Endothelial cell of umbilical vein (primary cell): ENCODE measurements around the gene SRL. TPM values are rescaled to one million over a fixed set of nuclear protein-coding genes. Genes with fewer than 3 reads are reported as not detected.

ENCODE experiments used
- BruUV-seq: library from RNA; stranded (reverse); fragments of 400-500 nt; replicated peaks from 2 replicates; lab custom pipeline; 2021; lab: Mats Ljungman, UMichigan
- CTCF ChIA-PET: fragments of 300-600, 350-600 bp; sonication (Branson Sonifier 250); formaldehyde crosslinking; loops from one replicate; lab custom pipeline; 2021; ENCODE audit warnings: antibody characterized with exemption, inconsistent platforms; lab: Charles Lee
- POLR2A ChIA-PET: fragments of 300-600, 350-600 bp; sonication (Branson Sonifier 250); formaldehyde crosslinking; loops from one replicate; lab custom pipeline; 2021; ENCODE audit warnings: antibody characterized with exemption, inconsistent platforms; lab: Charles Lee
- DNase-seq: peaks from one replicate; pipeline ENCODE4 v3.0.0-alpha.2; 2011; ENCODE audit warnings: low read depth, low spot score
- FAIRE-seq: peaks from 2 replicates; lab custom pipeline; 2011; peaks lifted over from hg19 to GRCh38; lab: Jason Lieb, UNC
- H2AFZ ChIP-seq: 2 replicates; pipeline ENCODE4 v1.6.0; 2012; ENCODE audit warnings: low read depth, low read length, control low read depth, inconsistent platforms
- H3K27ac ChIP-seq: 2 replicates; pipeline ENCODE4 v1.5.1; 2011; ENCODE audit warnings: low read depth, mild to moderate bottlenecking, control low read depth, low read length, moderate library complexity; ENCODE audit not compliant: insufficient read depth
- H3K27me3 ChIP-seq, 2 experiments: 2 replicates each; pipeline versions ENCODE4 v1.6.0 to v1.6.1; 2011; ENCODE audit warnings: low read length in 2 of 2, mixed read lengths in 1 of 2; ENCODE audit not compliant: control insufficient read depth in 2 of 2, insufficient read depth in 2 of 2
- H3K36me3 ChIP-seq, 2 experiments: 2 replicates in 1 of 2; 3 replicates in 1 of 2; pipeline ENCODE4 v1.5.1; 2011; ENCODE audit warnings: low read length in 2 of 2, mild to moderate bottlenecking in 1 of 2, moderate library complexity in 1 of 2; ENCODE audit not compliant: control insufficient read depth in 2 of 2, insufficient read depth in 2 of 2; ENCODE audit errors: extremely low read depth in 1 of 2
- H3K4me1 ChIP-seq: 3 replicates; pipeline ENCODE4 v1.5.1; 2011; ENCODE audit warnings: mild to moderate bottlenecking, low read length; ENCODE audit not compliant: control insufficient read depth, insufficient read depth; ENCODE audit errors: extremely low read depth
- H3K4me2 ChIP-seq: 2 replicates; pipeline ENCODE4 v1.6.1; 2011; ENCODE audit warnings: low read length, control low read depth, mixed read lengths; ENCODE audit not compliant: insufficient read depth
- H3K4me3 ChIP-seq, 3 experiments: fragments of 200-600 bp in 1 of 3; sonication (generic), shearing (Covaris generic) in 1 of 3; replicated peaks in 1 of 3; 2 replicates each; pipeline ENCODE4 v1.5.1; 2011 to 2016; ENCODE audit warnings: control low read depth in 3 of 3, low read length in 3 of 3, mild to moderate bottlenecking in 2 of 3, inconsistent platforms in 1 of 3, low read depth in 1 of 3, moderate library complexity in 1 of 3; ENCODE audit not compliant: insufficient read depth in 1 of 3
- H3K79me2 ChIP-seq: 2 replicates; pipeline ENCODE4 v1.6.0; 2012; ENCODE audit warnings: low read length, inconsistent platforms; ENCODE audit not compliant: control insufficient read depth, insufficient read depth
- H3K9ac ChIP-seq: replicated peaks from 2 replicates; pipeline ENCODE3; 2011; ENCODE audit warnings: low read length, control low read depth; ENCODE audit not compliant: insufficient read depth; ENCODE audit errors: extremely low read depth
- H3K9me1 ChIP-seq: replicated peaks from 3 replicates; pipeline ENCODE4 v1.6.0; 2011; ENCODE audit warnings: mild to moderate bottlenecking, low read length; ENCODE audit not compliant: control insufficient read depth, insufficient read depth; ENCODE audit errors: extremely low read depth
- H3K9me3 ChIP-seq: replicated peaks from 2 replicates; pipeline ENCODE4 v1.5.1; 2012; ENCODE audit warnings: low read length, inconsistent platforms; ENCODE audit not compliant: control insufficient read depth, insufficient read depth
- H4K20me1 ChIP-seq: replicated peaks from 2 replicates; pipeline ENCODE3; 2011; ENCODE audit warnings: mild to moderate bottlenecking, low read length; ENCODE audit not compliant: control insufficient read depth, insufficient read depth; ENCODE audit errors: extremely low read depth
- EZH2 ChIP-seq: IDR thresholded peaks from 2 replicates; pipeline ENCODE4 v1.6.1; 2012; ENCODE audit warnings: borderline replicate concordance, low read depth, mild to moderate bottlenecking, moderate library complexity, low read length, inconsistent platforms; ENCODE audit not compliant: severe bottlenecking
- FOS ChIP-seq: IDR thresholded peaks from 2 replicates; pipeline ENCODE4 v1.6.1; 2011; ENCODE audit warnings: mild to moderate bottlenecking, low read length, moderate library complexity, borderline replicate concordance; ENCODE audit not compliant: insufficient read depth
- JUN ChIP-seq: IDR thresholded peaks from 2 replicates; pipeline ENCODE4 v1.6.1; 2011; ENCODE audit warnings: borderline replicate concordance, low read depth; ENCODE audit not compliant: insufficient read length, insufficient read depth
- POLR2A ChIP-seq: IDR thresholded peaks from 2 replicates; pipeline ENCODE4 v1.6.1; 2012; ENCODE audit warnings: low read depth, mild to moderate bottlenecking, control low read depth, low read length
- POLR2AphosphoS5 ChIP-seq: IDR thresholded peaks from 2 replicates; pipeline ENCODE4 v1.6.1; 2012; ENCODE audit warnings: low read depth, mild to moderate bottlenecking, control low read depth, low read length, moderate library complexity; ENCODE audit not compliant: insufficient read depth
- dilution Hi-C: fragments of 300-500 bp; cut with MboI; formaldehyde crosslinking; loops from one replicate; pipeline ENCODE4 v1.15.0; 2019; ENCODE audit warnings: low sequenced_read_pairs; ENCODE audit not compliant: extremely low pct_ligation_motif_present
- intact Hi-C: fragments of 100-400 bp; cut with micrococcal nuclease; formaldehyde crosslinking; loops from one replicate; pipeline ENCODE4 v1.10.0; 2022
- polyA plus RNA-seq, 4 experiments: library from polyadenylated mRNA; depleted of rRNA in 3 of 4; stranded (reverse) in 3 of 4; unstranded in 1 of 4; fragments of >200 nt; gene quantifications; 2 replicates each; pipeline versions ENCODE4 v1.2.1 to v1.2.3, GENCODE V29; 2011 to 2012; ENCODE audit warnings: missing spikeins in 1 of 4
- total RNA-seq: library from RNA; stranded (reverse); gene quantifications from 2 replicates; pipeline ENCODE4 v1.2.3, GENCODE V29; 2021
- TF ChIP-seq, protein P1 (sequence below): IDR thresholded peaks from 2 replicates; pipeline ENCODE4 v1.6.1; 2011; ENCODE audit not compliant: insufficient read depth, insufficient read length
- TF ChIP-seq, protein P2 (sequence below), 2 donors: IDR thresholded peaks; 1 replicate in 1 of 2; 2 replicates in 1 of 2; pipeline ENCODE4 v1.5.1; 2011; ENCODE audit warnings: low read length in 2 of 2, mild to moderate bottlenecking in 2 of 2, moderate library complexity in 2 of 2, control low read depth in 1 of 2, inconsistent platforms in 1 of 2, low read depth in 1 of 2; ENCODE audit not compliant: insufficient read depth in 1 of 2; ENCODE audit errors: extremely low read depth in 1 of 2

Gene SRL
- total and polyA plus RNA-seq, 2 donors (not counting 3 experiments of a cell fraction or from before 2014, with no cell fraction given): 0.21 to 0.29 TPM

DNA sequence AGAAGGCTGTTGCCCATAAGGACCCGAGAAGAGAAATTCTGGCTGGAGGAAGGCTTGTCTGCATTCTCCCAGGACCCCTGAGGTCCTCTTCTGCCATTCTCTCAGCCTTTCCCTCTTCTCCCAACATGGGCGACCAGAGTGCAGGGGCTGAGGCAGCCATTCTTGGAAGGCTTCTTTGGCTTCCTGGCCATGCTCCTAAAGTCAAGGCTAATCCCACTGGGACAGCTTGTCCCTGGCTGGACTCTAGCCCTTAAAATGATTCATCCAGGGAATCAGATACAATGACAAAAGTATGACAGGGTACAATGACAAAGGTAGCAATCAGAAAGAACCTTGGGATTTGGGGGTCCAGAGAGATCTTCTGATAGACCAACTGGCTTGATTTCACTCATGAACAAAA is 26.8 kb downstream of the SRL start:
- no peaks in the 10 kb centered on the region for H3K79me2 ChIP-seq
- TF ChIP-seq, protein P1, sequence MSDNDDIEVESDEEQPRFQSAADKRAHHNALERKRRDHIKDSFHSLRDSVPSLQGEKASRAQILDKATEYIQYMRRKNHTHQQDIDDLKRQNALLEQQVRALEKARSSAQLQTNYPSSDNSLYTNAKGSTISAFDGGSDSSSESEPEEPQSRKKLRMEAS: no peak
- TF ChIP-seq, protein P2, sequence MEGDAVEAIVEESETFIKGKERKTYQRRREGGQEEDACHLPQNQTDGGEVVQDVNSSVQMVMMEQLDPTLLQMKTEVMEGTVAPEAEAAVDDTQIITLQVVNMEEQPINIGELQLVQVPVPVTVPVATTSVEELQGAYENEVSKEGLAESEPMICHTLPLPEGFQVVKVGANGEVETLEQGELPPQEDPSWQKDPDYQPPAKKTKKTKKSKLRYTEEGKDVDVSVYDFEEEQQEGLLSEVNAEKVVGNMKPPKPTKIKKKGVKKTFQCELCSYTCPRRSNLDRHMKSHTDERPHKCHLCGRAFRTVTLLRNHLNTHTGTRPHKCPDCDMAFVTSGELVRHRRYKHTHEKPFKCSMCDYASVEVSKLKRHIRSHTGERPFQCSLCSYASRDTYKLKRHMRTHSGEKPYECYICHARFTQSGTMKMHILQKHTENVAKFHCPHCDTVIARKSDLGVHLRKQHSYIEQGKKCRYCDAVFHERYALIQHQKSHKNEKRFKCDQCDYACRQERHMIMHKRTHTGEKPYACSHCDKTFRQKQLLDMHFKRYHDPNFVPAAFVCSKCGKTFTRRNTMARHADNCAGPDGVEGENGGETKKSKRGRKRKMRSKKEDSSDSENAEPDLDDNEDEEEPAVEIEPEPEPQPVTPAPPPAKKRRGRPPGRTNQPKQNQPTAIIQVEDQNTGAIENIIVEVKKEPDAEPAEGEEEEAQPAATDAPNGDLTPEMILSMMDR (IDR thresholded peaks at IDR 0.05; ENCODE audit: extremely low read depth in 1 of 2, insufficient read depth in 1 of 2, low read depth in 1 of 2, low read length in 2 of 2): no peak
- TF ChIP-seq POLR2A: no peak
- TF ChIP-seq POLR2AphosphoS5: no peak
- no peak for TF ChIP-seq FOS
- TF ChIP-seq JUN: no peak
- TF ChIP-seq EZH2: no peak
- H3K4me2 ChIP-seq: no peak overlapping the region
- no peak for FAIRE-seq
- no peak overlapping the region for H2AFZ ChIP-seq
- no peaks in the 10 kb centered on the region for H3K9me1 ChIP-seq
- H3K27me3 ChIP-seq: no peaks in the 10 kb centered on the region
- intact Hi-C loops: no loop called here
- no peak overlapping the region for H3K9ac ChIP-seq
- H3K27ac ChIP-seq: no peak overlapping the region
- no peaks in the 10 kb centered on the region for H3K36me3 ChIP-seq
- ChIA-PET CTCF (no interaction called here), POLR2A (no interaction called here)
- no peak overlapping the region for H3K4me3 ChIP-seq
- DNase-seq: no peak
- no peaks in the 10 kb centered on the region for H4K20me1 ChIP-seq
- dilution Hi-C loops: no loop called here
- BruUV-seq: no TSS peak
- H3K9me3 ChIP-seq: no peaks in the 10 kb centered on the region
- H3K4me1 ChIP-seq: no peaks in the 10 kb centered on the region
